H1 (cell line): ENCODE data around the gene SLC25A27. TPM values are rescaled to one million over a fixed set of nuclear protein-coding genes. Genes with fewer than 3 reads are reported as not detected.

Experiments used
- CTCF ChIA-PET: fragments of 300-600 bp; sonication (Branson Sonifier 250); formaldehyde crosslinking; loops from one replicate; lab custom pipeline; 2021; ENCODE audit not compliant: partially characterized antibody; lab: Charles Lee
- POLR2A ChIA-PET: fragments of 300-600 bp; sonication (Branson Sonifier 250); formaldehyde crosslinking; loops from one replicate; lab custom pipeline; 2021; ENCODE audit warnings: inconsistent platforms; ENCODE audit not compliant: partially characterized antibody; lab: Charles Lee
- DNase-seq, 2 experiments: peaks; one replicate each; pipeline versions ENCODE4 v3.0.0 to v3.0.0-alpha.2; 2010 to 2022; ENCODE audit warnings: low spot score in 2 of 2, low read depth in 1 of 2, mixed read lengths in 1 of 2
- FAIRE-seq: peaks from 2 replicates; lab custom pipeline; 2011; peaks lifted over from hg19 to GRCh38; lab: Jason Lieb, UNC
- H2AFZ ChIP-seq: 2 replicates; pipeline ENCODE4 v1.8.1; 2012; ENCODE audit warnings: low read length, inconsistent platforms
- H2AK5ac ChIP-seq: 2 replicates; pipeline ENCODE4 v1.6.1; 2013; ENCODE audit warnings: low read depth, low read length
- H2BK120ac ChIP-seq: replicated peaks from 2 replicates; pipeline ENCODE3; 2013; ENCODE audit warnings: low read depth, low read length, inconsistent platforms
- H2BK12ac ChIP-seq: 2 replicates; pipeline ENCODE4 v1.6.1; 2013; ENCODE audit warnings: low read depth, low read length
- H2BK15ac ChIP-seq: 2 replicates; pipeline ENCODE4 v1.6.1; 2013; ENCODE audit warnings: low read length
- H2BK20ac ChIP-seq: 2 replicates; pipeline ENCODE4 v1.6.1; 2013; ENCODE audit warnings: low read length
- H2BK5ac ChIP-seq: 2 replicates; pipeline ENCODE4 v1.6.1; 2013; ENCODE audit warnings: low read depth, low read length
- H3K14ac ChIP-seq: 2 replicates; pipeline ENCODE4 v1.6.1; 2013; ENCODE audit warnings: inconsistent platforms; ENCODE audit not compliant: insufficient read length
- H3K18ac ChIP-seq: 2 replicates; pipeline ENCODE4 v1.6.1; 2013; ENCODE audit warnings: low read length; ENCODE audit errors: extremely low read depth
- H3K23ac ChIP-seq: 2 replicates; pipeline ENCODE4 v1.6.1; 2013; ENCODE audit warnings: inconsistent platforms; ENCODE audit not compliant: insufficient read length
- H3K23me2 ChIP-seq: 2 replicates; pipeline ENCODE4 v1.6.1; 2013; ENCODE audit warnings: low read depth, low read length
- H3K27ac ChIP-seq: 2 replicates; pipeline ENCODE4 v1.6.1; 2011; ENCODE audit warnings: low read depth, low read length, inconsistent platforms
- H3K27me3 ChIP-seq, 4 experiments: replicated peaks in 1 of 4; 1 replicate in 1 of 4; 2 replicates in 3 of 4; pipeline versions ENCODE4 v1.6.1 to v1.8.1; 2011 to 2013; ENCODE audit warnings: low read length in 3 of 4, mild to moderate bottlenecking in 3 of 4, inconsistent platforms in 2 of 4, mixed read lengths in 2 of 4, moderate library complexity in 1 of 4; ENCODE audit not compliant: control insufficient read depth in 3 of 4, insufficient read depth in 3 of 4; ENCODE audit errors: extremely low read depth in 1 of 4
- H3K36me3 ChIP-seq, 4 experiments: 2 replicates each; pipeline versions ENCODE4 v1.6.1 to v1.8.1; 2011 to 2013; ENCODE audit warnings: mild to moderate bottlenecking in 4 of 4, low read length in 3 of 4, moderate library complexity in 2 of 4, control low read depth in 1 of 4, inconsistent platforms in 1 of 4; ENCODE audit not compliant: insufficient read depth in 4 of 4, control insufficient read depth in 2 of 4
- H3K4ac ChIP-seq: replicated peaks from 2 replicates; pipeline ENCODE3; 2013; ENCODE audit warnings: low read length, low read depth, mixed read lengths, inconsistent platforms; ENCODE audit not compliant: insufficient read length
- H3K4me1 ChIP-seq, 4 experiments: replicated peaks in 1 of 4; 1 replicate in 1 of 4; 2 replicates in 3 of 4; pipeline versions ENCODE4 v1.6.1 to v1.8.1; 2011 to 2013; ENCODE audit warnings: low read length in 3 of 4, inconsistent platforms in 2 of 4, mixed read lengths in 1 of 4; ENCODE audit not compliant: insufficient read depth in 4 of 4, control insufficient read depth in 3 of 4
- H3K4me2 ChIP-seq, 2 experiments: 2 replicates each; pipeline versions ENCODE4 v1.6.1 to v1.8.1; 2011 to 2013; ENCODE audit warnings: low read depth in 2 of 2, low read length in 2 of 2, control low read depth in 1 of 2, inconsistent platforms in 1 of 2, mild to moderate bottlenecking in 1 of 2; ENCODE audit not compliant: insufficient read depth in 1 of 2
- H3K4me3 ChIP-seq, 4 experiments: fragments of 200-600, 300-600 bp in 1 of 4; sonication (generic), shearing (Covaris generic), sonication (Bioruptor Twin) in 1 of 4; 2 replicates each; pipeline versions ENCODE4 v1.5.1 to v1.8.1; 2011 to 2016; ENCODE audit warnings: low read length in 4 of 4, low read depth in 3 of 4, control low read depth in 2 of 4, inconsistent platforms in 2 of 4, mild to moderate bottlenecking in 2 of 4, mixed read lengths in 1 of 4, moderate library complexity in 1 of 4; ENCODE audit not compliant: insufficient read depth in 2 of 4; ENCODE audit errors: extremely low read depth in 1 of 4
- H3K56ac ChIP-seq: replicated peaks from 2 replicates; pipeline ENCODE3; 2013; ENCODE audit warnings: low read depth, mild to moderate bottlenecking, mixed read lengths, low read length, inconsistent platforms; ENCODE audit not compliant: insufficient read length
- H3K79me1 ChIP-seq: 2 replicates; pipeline ENCODE4 v1.6.1; 2013; ENCODE audit warnings: low read depth, low read length, control low read depth
- H3K79me2 ChIP-seq, 2 experiments: 2 replicates each; pipeline versions ENCODE4 v1.6.1 to v1.8.1; 2012 to 2013; ENCODE audit warnings: low read length in 2 of 2, mild to moderate bottlenecking in 2 of 2, inconsistent platforms in 1 of 2; ENCODE audit not compliant: insufficient read depth in 2 of 2, control insufficient read depth in 1 of 2
- H3K9ac ChIP-seq, 4 experiments: replicated peaks in 1 of 4; 1 replicate in 1 of 4; 2 replicates in 3 of 4; pipeline versions ENCODE4 v1.6.1 to v1.8.1; 2011 to 2013; ENCODE audit warnings: low read depth in 3 of 4, low read length in 3 of 4, control low read depth in 2 of 4, mild to moderate bottlenecking in 2 of 4, moderate library complexity in 2 of 4, inconsistent platforms in 1 of 4; ENCODE audit errors: extremely low read depth in 1 of 4
- H3K9me3 ChIP-seq, 2 experiments: 2 replicates each; pipeline versions ENCODE4 v1.6.1 to v1.8.1; 2012 to 2013; ENCODE audit warnings: mild to moderate bottlenecking in 2 of 2, moderate library complexity in 2 of 2, control low read depth in 1 of 2, inconsistent platforms in 1 of 2, low read depth in 1 of 2, low read length in 1 of 2, mixed read lengths in 1 of 2; ENCODE audit not compliant: insufficient read depth in 2 of 2
- H4K20me1 ChIP-seq, 2 experiments: replicated peaks in 1 of 2; 2 replicates each; pipeline versions ENCODE3 to v1.8.1; 2011 to 2013; ENCODE audit warnings: inconsistent platforms in 2 of 2, low read length in 2 of 2, mild to moderate bottlenecking in 1 of 2; ENCODE audit not compliant: insufficient read depth in 2 of 2, control insufficient read depth in 1 of 2
- H4K5ac ChIP-seq: 2 replicates; pipeline ENCODE4 v1.6.1; 2013; ENCODE audit warnings: low read length, low read depth, mixed read lengths, inconsistent platforms; ENCODE audit not compliant: insufficient read length
- H4K8ac ChIP-seq: 2 replicates; pipeline ENCODE4 v1.8.0; 2013; ENCODE audit warnings: mild to moderate bottlenecking, moderate library complexity, low read length, inconsistent platforms; ENCODE audit not compliant: insufficient read depth; ENCODE audit errors: extremely low read depth
- H4K91ac ChIP-seq: replicated peaks from 2 replicates; pipeline ENCODE3; 2013; ENCODE audit warnings: low read length, mixed read lengths, inconsistent platforms; ENCODE audit not compliant: insufficient read length
- CTBP2 ChIP-seq: IDR thresholded peaks from 2 replicates; pipeline ENCODE4 v1.7.0; 2011; ENCODE audit warnings: borderline replicate concordance, mild to moderate bottlenecking, moderate library complexity, mixed read lengths, low read length; ENCODE audit not compliant: insufficient read depth, insufficient read length
- HDAC2 ChIP-seq, 2 experiments: fragments of 300-600 bp in 1 of 2; sonication (generic) in 1 of 2; IDR thresholded peaks; 2 replicates each; pipeline ENCODE4 v1.6.1; 2011 to 2012; ENCODE audit warnings: low read depth in 2 of 2, low read length in 2 of 2, mild to moderate bottlenecking in 2 of 2, moderate library complexity in 2 of 2, borderline replicate concordance in 1 of 2, inconsistent platforms in 1 of 2
- JUND ChIP-seq: IDR thresholded peaks from 2 replicates; pipeline ENCODE4 v1.6.1; 2011; ENCODE audit warnings: mild to moderate bottlenecking, improper control_type of control experiment, low read length
- RAD21 ChIP-seq, 2 experiments: IDR thresholded peaks in 1 of 2; conservative IDR thresholded peaks in 1 of 2; 2 replicates each; pipeline ENCODE4 v1.6.1; 2011; ENCODE audit warnings: low read depth in 2 of 2, low read length in 2 of 2, improper control_type of control experiment in 1 of 2, inconsistent platforms in 1 of 2, mild to moderate bottlenecking in 1 of 2, moderate library complexity in 1 of 2
- RBBP5 ChIP-seq: IDR thresholded peaks from 2 replicates; pipeline ENCODE4 v1.7.1; 2012; ENCODE audit warnings: low read depth, mild to moderate bottlenecking, inconsistent platforms, low read length, moderate library complexity, borderline replicate concordance
- SP4 ChIP-seq: IDR thresholded peaks from 2 replicates; pipeline ENCODE4 v1.6.1; 2012; ENCODE audit warnings: low read length, inconsistent platforms
- TBP ChIP-seq: IDR thresholded peaks from 2 replicates; pipeline ENCODE4 v1.6.1; 2011; ENCODE audit warnings: low read depth, low read length, improper control_type of control experiment
- WGBS, 2 experiments: shearing (Covaris generic) in 1 of 2; methylation state at CpG; one replicate each; pipeline versions ENCODE4 v1.1.6 to v1.1.7; 2013 to 2015; ENCODE audit warnings: low lambda C conversion rate in 2 of 2, mixed read lengths in 2 of 2, inconsistent platforms in 1 of 2, low coverage in 1 of 2, missing lambda C conversion rate in 1 of 2; ENCODE audit not compliant: insufficient replicate concordance in 2 of 2, insufficient coverage in 1 of 2, insufficient read length in 1 of 2; ENCODE audit errors: extremely low coverage in 1 of 2, missing lambda C conversion rate in 1 of 2; 5-methylcytosine and 5-hydroxymethylcytosine counted together
- polyA plus RNA-seq, 7 experiments: library from polyadenylated mRNA; depleted of rRNA in 3 of 7; stranded (reverse) in 5 of 7; unstranded in 2 of 7; fragments of >200 nt in 5 of 7; fragments of 200-250 nt in 2 of 7; gene quantifications; 1 replicate in 5 of 7; 2 replicates in 1 of 7; 4 replicates in 1 of 7; pipeline versions ENCODE4 v1.2.1 to v1.2.3, GENCODE V29; 2011 to 2013; ENCODE audit warnings: missing spikeins in 2 of 7, mixed read lengths in 2 of 7
- total RNA-seq: library from RNA; stranded (reverse); fragmentation: NEBNext Ultra II Directional; extraction: Animal tissue kit (Norgen Biotek cat#: 25700); gene quantifications from 2 replicates; pipeline ENCODE4 v1.2.1, GENCODE V29; 2021

The SLC25A27 gene
- total and polyA plus RNA-seq, 2 of the 8 experiments (the other 6 are each of a cell fraction or from before 2014, with no cell fraction given): 7.3 to 8.4 TPM

DNA sequence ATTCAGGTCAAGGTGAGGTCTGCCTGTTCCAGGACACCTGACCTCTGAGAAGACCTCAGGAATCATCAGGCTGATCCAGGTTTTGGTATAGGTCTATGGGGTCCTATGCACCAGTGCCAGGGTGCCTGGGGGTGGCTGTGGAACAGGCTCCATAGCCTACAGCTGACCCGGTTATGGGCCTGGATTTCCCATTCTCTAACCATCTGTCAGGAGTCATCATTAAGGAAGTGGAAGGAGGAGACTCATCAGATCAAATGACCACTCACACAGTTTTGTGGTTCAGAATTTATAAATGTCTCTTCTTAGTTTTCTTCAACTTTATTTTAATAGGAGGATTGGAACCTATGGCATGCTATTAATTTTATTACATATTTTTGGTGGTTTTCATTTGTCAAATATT lies 67.6 kb downstream of the SLC25A27 start:
- no peak overlapping the region for H2BK20ac ChIP-seq
- no peak overlapping the region for H2BK15ac ChIP-seq
- H2AK5ac ChIP-seq: no peak overlapping the region
- H3K14ac ChIP-seq: no peak overlapping the region
- no peak overlapping the region for H3K9ac ChIP-seq
- H4K20me1 ChIP-seq: no peaks in the 10 kb centered on the region
- H3K79me1 ChIP-seq: no peaks in the 10 kb centered on the region
- H2BK5ac ChIP-seq: no peak overlapping the region
- no peaks in the 10 kb centered on the region for H3K27me3 ChIP-seq
- H2AFZ ChIP-seq: no peak overlapping the region
- no peak overlapping the region for H4K8ac ChIP-seq
- H3K4me1 ChIP-seq: no peaks in the 10 kb centered on the region
- H4K5ac ChIP-seq: no peak overlapping the region
- no peak overlapping the region for H3K18ac ChIP-seq
- no peak for FAIRE-seq
- H3K36me3 ChIP-seq: no peaks in the 10 kb centered on the region
- no peaks in the 10 kb centered on the region for H3K23me2 ChIP-seq
- H3K4me3 ChIP-seq: no peak overlapping the region
- H2BK12ac ChIP-seq: no peak overlapping the region
- no peak for DNase-seq
- ChIA-PET CTCF (no interaction called here), POLR2A (no interaction called here)
- H4K91ac ChIP-seq: no peak overlapping the region
- H3K27ac ChIP-seq: no peak overlapping the region
- no peaks in the 10 kb centered on the region for H3K9me3 ChIP-seq
- no peak overlapping the region for H3K4ac ChIP-seq
- no peak overlapping the region for H3K56ac ChIP-seq
- no peak overlapping the region for H3K23ac ChIP-seq
- H3K4me2 ChIP-seq: no peak overlapping the region
- no peak overlapping the region for H2BK120ac ChIP-seq
- H3K79me2 ChIP-seq: no peaks in the 10 kb centered on the region
- WGBS, 2 experiments: 93% methylated on average over 1 of the region's 1 CpG; no CpG with 5 or more reads in 1 of the 2 experiments
- TF ChIP-seq SP4 (no peak), HDAC2 (IDR thresholded peaks at IDR 0.05; ENCODE audit: borderline replicate concordance in 1 of 2, low read depth in 2 of 2, low read length in 2 of 2) (no peak), RAD21 (IDR thresholded peaks at IDR 0.05 in 1 of 2, conservative IDR thresholded peaks at IDR 0.05 in 1 of 2; ENCODE audit: low read depth in 2 of 2, low read length in 2 of 2) (no peak), JUND (no peak), TBP (no peak), RBBP5 (no peak), CTBP2 (no peak)
- TF ChIP-seq, all 59 proteins: peak for 0
